Cardiac fibroblast (primary cell): ENCODE results near the gene HADH.

Experiments
- DNase-seq, 2 donors: peaks; one replicate each; pipeline versions ENCODE4 v3.0.0 to v3.0.0-alpha.2; 2010; ENCODE audit warnings: low read depth in 2 of 2
- H3K4me3 ChIP-seq, 2 donors: replicated peaks in 1 of 2; 1 replicate in 1 of 2; 2 replicates in 1 of 2; pipeline ENCODE4 v1.5.1; 2011; ENCODE audit warnings: low read depth in 2 of 2, low read length in 2 of 2, mild to moderate bottlenecking in 2 of 2, moderate library complexity in 1 of 2
- CTCF ChIP-seq: IDR thresholded peaks from one replicate; pipeline ENCODE4 v1.5.1; 2011; ENCODE audit warnings: low read depth, mild to moderate bottlenecking, low read length, inconsistent platforms

HADH gene

GRCh38 chr4:107987916-107988762 lies 1.6 kb upstream of the HADH start:
- no peak for DNase-seq
- no peak for TF ChIP-seq CTCF
- H3K4me3 ChIP-seq, result no peak overlapping the region

DNA sequence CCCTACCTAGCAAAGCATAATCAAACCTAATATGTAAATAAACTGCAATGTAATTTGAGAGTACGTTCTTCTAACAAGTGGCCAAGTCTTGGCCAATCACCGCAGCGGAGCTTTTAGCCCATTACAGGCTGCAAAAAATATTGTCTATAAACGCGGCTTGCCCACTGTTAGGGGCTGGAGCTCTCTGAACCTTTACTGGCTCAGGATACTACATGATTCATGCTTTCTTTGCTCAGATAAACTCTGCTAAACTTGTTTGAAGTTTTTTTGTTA lies 990 bp upstream of the HADH start:
- DNase-seq, result no peak
- no peak overlapping the region for H3K4me3 ChIP-seq
- TF ChIP-seq CTCF, result no peak

DNA sequence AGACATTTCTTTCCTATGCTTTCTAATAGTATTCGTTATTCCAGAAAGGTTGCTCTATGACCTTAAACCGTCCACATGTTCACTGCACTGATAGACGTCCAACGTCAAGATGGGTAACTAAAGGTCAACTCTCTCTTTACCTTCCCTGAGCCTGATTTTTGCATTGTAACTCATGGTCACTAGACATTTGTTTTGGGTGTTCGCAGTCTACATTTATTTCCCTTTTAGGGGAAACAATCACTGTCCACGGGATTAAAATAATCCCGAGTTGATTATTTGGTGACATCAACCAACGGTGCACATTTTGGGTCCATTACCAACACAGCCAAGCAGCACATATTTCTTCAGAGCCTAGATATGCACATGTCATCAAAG lies 540 bp upstream of the HADH start:
- no peak for DNase-seq
- TF ChIP-seq CTCF, result no peak
- peak overlapping the region; percentile 41 to 87 for H3K4me3 ChIP-seq

- TF ChIP-seq CTCF, result no peak
- peak; percentile 19 to 81 for DNase-seq
- H3K4me3 ChIP-seq, result no peak overlapping the region
These were observed 2.4 kb downstream of the HADH start for GRCh38 chr4:107991945-107992630.

- no peak for TF ChIP-seq CTCF
- H3K4me3 ChIP-seq, result no peak overlapping the region
- no peak for DNase-seq
These were observed 4.3 kb downstream of the HADH start for GRCh38 chr4:107993969-107994368.

- no peak overlapping the region for H3K4me3 ChIP-seq
- no peak for DNase-seq
- no peak for TF ChIP-seq CTCF
These were observed 5.2 kb downstream of the HADH start for GRCh38 chr4:107994894-107995293.
